IPS-18a (cell line): ENCODE results near the gene CELF5.

ENCODE experiments used
- H3K27ac ChIP-seq: one replicate; pipeline ENCODE4 v1.5.1; 2013; ENCODE audit warnings: low read length
- H3K27me3 ChIP-seq: one replicate; pipeline ENCODE4 v1.6.1; 2013; ENCODE audit warnings: mild to moderate bottlenecking, low read length; ENCODE audit not compliant: control insufficient read depth, insufficient read depth
- H3K36me3 ChIP-seq: one replicate; pipeline ENCODE4 v1.6.1; 2013; ENCODE audit warnings: low read depth, low read length; ENCODE audit not compliant: control insufficient read depth
- H3K4me1 ChIP-seq: one replicate; pipeline ENCODE4 v1.6.1; 2013; ENCODE audit warnings: low read depth, low read length; ENCODE audit not compliant: control insufficient read depth
- H3K4me3 ChIP-seq: one replicate; pipeline ENCODE4 v1.5.1; 2013; ENCODE audit warnings: low read length
- H3K9ac ChIP-seq: one replicate; pipeline ENCODE4 v1.6.1; 2013; ENCODE audit warnings: mild to moderate bottlenecking, low read length, moderate library complexity
- H3K9me3 ChIP-seq: one replicate; pipeline ENCODE4 v1.6.1; 2013; ENCODE audit warnings: low read depth, low read length; ENCODE audit not compliant: control insufficient read depth

Gene CELF5

DNA sequence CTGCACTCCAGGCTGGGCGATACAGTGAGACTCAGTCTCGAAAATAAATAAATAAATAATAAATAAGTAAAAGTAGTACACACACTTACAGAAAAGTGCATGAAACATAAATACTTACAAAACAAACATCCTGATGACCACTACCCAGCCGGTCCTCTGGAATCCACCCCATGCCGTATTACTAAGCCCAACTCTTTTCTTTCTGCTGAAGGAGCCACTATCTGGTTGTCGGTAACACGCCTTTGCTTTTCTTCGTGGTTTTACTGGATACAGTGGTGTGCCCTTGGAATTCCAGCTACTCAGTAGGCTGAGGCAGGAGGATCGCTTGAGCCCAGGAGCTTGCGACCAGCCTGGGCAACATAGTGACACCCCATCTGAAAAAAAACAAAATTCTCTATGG, 39.4 kb downstream of the CELF5 start:
- H3K36me3 ChIP-seq = no peaks in the 10 kb centered on the region
- H3K27me3 ChIP-seq = no peaks in the 10 kb centered on the region
- no peak overlapping the region for H3K4me3 ChIP-seq
- no peak overlapping the region for H3K27ac ChIP-seq
- H3K9me3 ChIP-seq = no peaks in the 10 kb centered on the region
- H3K9ac ChIP-seq = no peak overlapping the region
- H3K4me1 ChIP-seq = no peaks in the 10 kb centered on the region

DNA sequence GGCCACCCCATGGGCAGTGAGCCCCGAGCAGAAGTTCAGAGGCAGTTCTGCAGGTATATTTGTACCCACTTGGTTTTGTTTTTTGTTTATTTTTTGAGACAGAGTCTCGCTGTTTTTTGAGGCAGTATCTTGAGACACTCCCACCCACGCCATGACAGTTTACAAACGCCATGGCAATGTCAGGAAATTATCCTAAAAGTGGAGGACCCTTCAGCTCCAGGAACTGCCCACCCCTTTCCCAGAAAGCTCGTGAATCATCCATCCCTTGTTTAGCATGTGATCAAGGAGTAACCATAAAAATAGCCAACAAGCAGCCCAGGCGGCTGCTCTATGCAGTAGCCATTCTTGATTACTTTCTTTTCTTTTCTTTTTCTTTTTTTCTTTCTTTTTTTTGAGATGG, 41.0 kb downstream of the CELF5 start:
- Histone ChIP-seq H3K9ac (no peak overlapping the region), H3K27me3 (peaks cover 14% of the 10 kb centered on the region), H3K4me1 (no peaks in the 10 kb centered on the region), H3K9me3 (no peaks in the 10 kb centered on the region), H3K36me3 (no peaks in the 10 kb centered on the region), H3K27ac (no peak overlapping the region), H3K4me3 (no peak overlapping the region)

DNA sequence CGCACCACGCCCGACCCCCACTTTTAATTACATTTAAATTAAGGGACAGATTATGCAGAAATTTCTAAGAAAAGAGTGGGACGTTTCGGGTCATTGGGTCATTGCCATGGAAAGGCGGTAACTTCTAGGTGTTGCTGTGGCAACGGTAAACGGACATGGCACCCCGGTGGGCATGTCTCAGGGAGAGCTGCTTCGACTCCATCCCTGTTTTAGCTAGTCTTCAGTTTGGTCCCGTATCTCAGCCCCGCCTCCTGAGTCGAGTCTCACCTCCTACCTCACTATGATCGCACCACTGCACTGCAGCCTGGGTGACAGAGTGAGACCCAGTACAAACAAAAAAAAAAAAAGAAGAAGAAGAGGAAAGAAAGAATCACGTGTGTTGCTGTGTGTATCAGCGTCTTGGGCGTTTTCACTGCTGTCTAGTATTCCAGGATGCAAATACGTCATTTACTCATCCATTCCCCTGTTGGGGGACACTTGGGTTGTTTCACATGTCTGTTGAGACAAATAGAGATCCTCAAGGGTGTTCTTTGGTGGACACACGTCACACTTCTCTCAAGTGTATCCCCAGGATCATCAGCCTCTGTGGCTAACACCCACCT, 41.7 kb downstream of the CELF5 start:
- Histone ChIP-seq H3K4me1 (no peaks in the 10 kb centered on the region), H3K4me3 (no peak overlapping the region), H3K27me3 (peaks cover 14% of the 10 kb centered on the region), H3K9ac (no peak overlapping the region), H3K36me3 (no peaks in the 10 kb centered on the region), H3K27ac (no peak overlapping the region), H3K9me3 (no peaks in the 10 kb centered on the region)

DNA sequence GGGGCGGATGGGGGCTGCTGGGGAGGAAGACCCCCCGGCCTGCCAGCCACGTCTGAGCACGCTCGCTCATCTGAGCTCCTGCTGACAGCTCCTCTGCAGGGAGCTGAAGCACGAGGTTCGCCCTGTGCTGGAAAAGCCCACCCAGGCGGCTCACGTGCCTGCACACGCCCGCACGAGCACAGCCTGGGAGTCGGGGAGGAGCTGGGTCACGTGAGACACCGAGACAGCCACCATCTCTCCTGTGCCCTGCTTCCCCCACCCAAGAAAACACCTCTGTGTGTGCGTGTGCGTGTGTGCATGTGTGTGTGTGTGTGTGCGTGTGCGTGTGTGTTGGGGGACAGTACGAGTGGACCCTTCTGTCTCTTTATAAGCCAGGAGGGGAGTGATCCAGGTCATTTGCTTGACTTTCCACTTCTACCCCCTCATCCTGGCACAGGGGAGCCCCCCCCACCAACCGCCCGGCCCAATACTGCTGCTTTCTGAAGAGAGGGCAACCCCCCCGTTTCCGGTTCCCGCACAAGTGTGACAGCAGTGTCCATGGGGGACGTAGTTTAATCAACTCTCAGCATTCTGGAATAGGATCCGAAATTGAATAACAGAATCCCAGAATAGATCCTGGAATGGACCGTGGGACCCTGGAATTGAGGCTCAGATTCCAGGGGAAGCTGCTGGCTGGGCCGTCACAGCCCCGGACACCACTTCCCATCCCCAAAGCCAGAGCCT, 42.5 kb downstream of the CELF5 start:
- H3K27ac ChIP-seq = no peak overlapping the region
- no peak overlapping the region for H3K4me3 ChIP-seq
- no peak overlapping the region for H3K9ac ChIP-seq
- H3K9me3 ChIP-seq = no peaks in the 10 kb centered on the region
- H3K36me3 ChIP-seq = no peaks in the 10 kb centered on the region
- H3K4me1 ChIP-seq = no peaks in the 10 kb centered on the region
- peaks cover 14% of the 10 kb centered on the region for H3K27me3 ChIP-seq

DNA sequence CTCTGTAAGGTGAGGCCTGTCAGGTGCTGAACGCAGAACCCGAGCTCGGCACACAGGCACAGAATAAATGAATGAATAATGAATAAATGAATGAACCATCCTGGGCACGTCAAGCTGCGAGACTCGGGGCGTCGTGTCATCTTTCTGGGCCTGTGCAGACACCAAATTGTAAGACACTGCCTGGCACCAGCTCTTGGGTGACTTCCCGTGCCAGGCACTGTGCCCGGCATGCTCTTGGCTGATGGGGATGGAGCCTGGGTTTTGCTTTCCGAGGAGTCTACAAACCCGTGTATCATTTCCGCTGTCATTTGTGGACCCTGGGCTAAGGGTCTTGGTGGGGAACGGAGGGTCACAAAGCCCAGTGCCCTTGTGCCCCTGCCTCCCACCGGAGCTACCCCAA, 43.9 kb downstream of the CELF5 start:
- Histone ChIP-seq H3K9me3 (no peaks in the 10 kb centered on the region), H3K27me3 (peaks cover 14% of the 10 kb centered on the region), H3K27ac (no peak overlapping the region), H3K9ac (no peak overlapping the region), H3K4me3 (no peak overlapping the region), H3K4me1 (no peaks in the 10 kb centered on the region), H3K36me3 (no peaks in the 10 kb centered on the region)

DNA sequence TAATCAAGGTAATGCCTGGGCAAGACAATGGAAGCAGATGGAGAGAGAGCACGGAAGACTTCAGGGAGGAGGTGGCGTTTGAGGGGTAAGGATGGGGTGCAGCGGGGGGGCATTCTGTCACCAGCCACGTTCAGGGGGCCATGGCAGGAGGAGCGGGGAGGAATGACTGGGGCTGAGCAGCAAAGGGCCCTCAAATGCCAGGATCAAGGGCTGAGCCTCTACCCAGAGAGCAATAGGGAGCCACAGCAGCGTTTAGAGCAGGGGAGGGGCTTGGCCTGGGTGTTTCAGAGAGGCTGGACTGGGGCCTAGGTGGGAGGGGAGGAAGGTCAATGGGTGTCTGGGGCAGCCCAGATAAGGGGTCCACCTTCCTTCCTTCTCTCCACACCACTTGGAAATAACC, 44.3 kb downstream of the CELF5 start:
- Histone ChIP-seq H3K27ac (no peak overlapping the region), H3K9ac (no peak overlapping the region), H3K27me3 (peaks cover 14% of the 10 kb centered on the region), H3K9me3 (no peaks in the 10 kb centered on the region), H3K36me3 (no peaks in the 10 kb centered on the region), H3K4me3 (no peak overlapping the region), H3K4me1 (no peaks in the 10 kb centered on the region)

DNA sequence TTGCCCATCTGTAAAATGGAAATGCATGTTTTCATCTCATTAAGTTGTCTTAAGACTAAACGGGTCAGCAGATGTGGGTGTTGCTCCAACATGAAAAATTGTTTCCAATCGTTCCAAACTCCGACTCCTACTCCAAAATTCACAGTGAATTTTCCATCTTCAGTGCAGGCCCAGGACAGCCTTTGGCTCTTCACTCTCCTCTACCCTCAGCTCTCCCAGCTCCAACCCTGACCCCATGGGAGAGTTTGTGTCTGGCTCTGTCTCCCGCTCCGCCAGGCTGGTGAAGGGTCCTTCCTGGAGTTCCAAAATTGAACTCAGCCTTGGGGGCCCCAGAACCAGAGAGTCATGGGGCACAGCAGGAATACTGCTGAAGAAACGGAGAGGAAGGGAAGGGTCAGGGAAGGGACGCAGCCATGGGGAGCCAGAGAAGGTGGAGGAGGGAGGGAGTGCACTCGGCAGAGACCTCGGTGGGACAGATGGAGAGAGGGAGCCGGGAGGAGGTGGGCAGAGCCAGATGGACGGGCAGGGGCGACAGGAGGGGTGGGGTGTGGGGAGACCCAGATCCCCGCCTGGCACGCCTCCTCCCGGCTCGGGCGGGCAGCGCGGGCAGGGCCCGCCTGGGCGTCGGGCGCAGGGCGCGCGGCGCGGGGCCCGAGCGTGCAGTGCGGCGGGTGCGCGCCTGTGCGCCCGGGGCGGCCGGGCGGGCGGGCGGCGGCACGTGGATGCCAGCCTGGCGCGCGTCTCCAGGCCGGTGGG, 45.6 kb downstream of the CELF5 start:
- Histone ChIP-seq H3K27ac (no peak overlapping the region), H3K9me3 (no peaks in the 10 kb centered on the region), H3K4me3 (no peak overlapping the region), H3K9ac (no peak overlapping the region), H3K4me1 (peaks cover 6% of the 10 kb centered on the region), H3K36me3 (no peaks in the 10 kb centered on the region), H3K27me3 (peaks cover 14% of the 10 kb centered on the region)

DNA sequence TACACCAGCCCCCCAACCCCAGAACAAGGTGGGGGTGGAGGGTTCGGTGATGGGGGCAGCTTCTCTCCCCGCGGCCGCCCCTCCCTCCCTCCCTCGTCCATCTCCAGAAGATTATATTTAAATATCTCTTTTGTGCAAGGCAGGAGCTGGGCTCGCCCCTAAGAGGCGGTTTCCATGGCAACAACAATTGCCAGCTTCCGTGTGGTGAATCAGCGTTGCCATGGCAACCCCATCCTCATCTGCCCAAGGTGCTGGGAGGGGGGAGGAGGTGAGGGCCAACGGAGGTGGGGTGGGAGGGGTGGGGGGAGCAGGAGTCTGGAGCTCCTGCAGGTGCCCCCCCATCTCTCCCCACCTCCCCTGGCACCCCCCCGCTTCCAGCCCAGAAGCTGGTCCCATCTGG, 46.4 kb downstream of the CELF5 start:
- Histone ChIP-seq H3K27ac (no peak overlapping the region), H3K27me3 (peaks cover 14% of the 10 kb centered on the region), H3K36me3 (no peaks in the 10 kb centered on the region), H3K4me3 (no peak overlapping the region), H3K9ac (no peak overlapping the region), H3K4me1 (peaks cover 8% of the 10 kb centered on the region), H3K9me3 (no peaks in the 10 kb centered on the region)

DNA sequence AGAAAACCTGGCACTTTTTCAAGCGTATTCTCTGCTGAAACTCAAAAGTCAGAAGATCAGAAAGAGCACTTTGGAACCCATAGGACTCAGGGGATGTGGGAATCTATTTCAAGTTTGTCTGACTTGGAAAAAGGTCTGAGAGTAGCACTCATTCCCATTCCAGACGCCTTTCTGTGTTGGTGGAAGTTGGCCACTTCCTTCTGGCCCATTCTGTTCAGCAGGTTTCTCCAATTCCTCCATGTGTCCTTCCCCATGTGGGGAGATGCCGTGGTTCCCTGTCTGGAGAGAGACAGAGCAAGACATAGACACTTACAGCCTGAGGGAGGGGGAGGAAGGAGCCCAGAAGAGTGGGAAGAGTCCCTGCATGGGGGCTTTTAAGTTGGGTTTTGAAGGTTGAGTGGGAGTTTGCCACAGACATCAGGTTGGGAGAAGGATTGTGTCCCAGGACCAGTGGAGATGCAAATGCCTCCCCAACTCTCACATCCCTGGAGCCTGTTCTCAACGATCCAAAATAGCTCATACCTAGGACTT, 48.0 kb downstream of the CELF5 start:
- Histone ChIP-seq H3K36me3 (no peaks in the 10 kb centered on the region), H3K27ac (no peak overlapping the region), H3K27me3 (peaks cover 14% of the 10 kb centered on the region)

DNA sequence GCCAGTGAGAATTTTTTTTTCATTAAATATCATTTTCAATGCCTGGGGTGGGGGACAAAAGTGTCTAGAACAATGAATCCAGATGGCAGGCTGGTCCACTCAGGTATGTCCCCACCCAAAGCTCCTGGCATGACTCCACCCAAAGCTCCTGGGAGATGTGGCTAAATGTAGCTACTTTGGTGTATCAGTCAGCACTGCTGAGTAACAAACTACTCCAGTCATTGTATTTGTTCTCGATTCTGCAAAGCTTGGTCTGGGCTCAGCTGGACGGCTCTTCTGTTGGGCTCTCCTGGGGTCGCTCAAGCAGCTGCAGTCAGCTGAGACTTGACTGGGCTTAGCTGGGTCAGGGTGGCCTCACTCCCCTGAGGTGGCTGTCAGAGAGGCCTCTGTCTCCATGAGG, 48.5 kb downstream of the CELF5 start:
- no peak overlapping the region for H3K9ac ChIP-seq
- H3K27me3 ChIP-seq = peaks cover 14% of the 10 kb centered on the region
- H3K4me1 ChIP-seq = peaks cover 8% of the 10 kb centered on the region
- no peak overlapping the region for H3K27ac ChIP-seq
- no peaks in the 10 kb centered on the region for H3K36me3 ChIP-seq
- no peaks in the 10 kb centered on the region for H3K9me3 ChIP-seq
- no peak overlapping the region for H3K4me3 ChIP-seq

More for the DNA sequence above, 48.0 kb downstream of the CELF5 start:
- Histone ChIP-seq H3K9me3 (no peaks in the 10 kb centered on the region), H3K9ac (no peak overlapping the region), H3K4me1 (peaks cover 8% of the 10 kb centered on the region), H3K4me3 (no peak overlapping the region)

DNA sequence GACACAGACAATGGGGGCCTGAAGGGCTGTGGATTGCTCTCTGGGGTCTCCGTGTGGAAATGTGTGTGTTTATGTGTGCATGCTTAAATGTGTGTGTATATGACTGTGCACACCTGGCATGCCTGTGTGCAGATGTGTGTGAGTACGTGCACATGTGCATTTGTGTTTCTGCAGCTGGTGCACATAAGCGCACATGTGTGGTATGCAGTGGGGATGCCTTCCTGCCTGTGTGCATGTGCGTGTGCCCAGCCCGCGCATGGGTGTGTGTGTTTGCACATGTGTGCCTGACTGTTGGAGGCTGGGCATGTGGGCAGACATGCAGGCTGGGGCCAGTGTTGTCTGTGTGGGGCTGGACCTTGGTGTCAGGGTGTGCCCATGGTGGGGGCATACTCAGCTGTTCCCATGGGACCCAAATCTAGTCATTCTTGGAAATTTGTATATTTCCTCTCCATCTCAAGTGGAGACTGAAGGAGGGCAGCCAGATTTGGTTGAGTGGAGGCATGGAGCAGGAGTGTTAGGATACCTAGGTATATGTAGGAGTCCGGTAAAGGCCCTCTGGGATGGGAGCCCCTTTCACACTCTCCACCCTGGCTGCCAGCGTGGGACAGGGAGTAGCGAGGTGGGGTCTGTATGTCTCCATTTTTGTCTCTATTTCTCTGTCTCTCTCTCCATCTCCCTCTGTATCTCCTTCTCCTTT, 49.9 kb downstream of the CELF5 start:
- Histone ChIP-seq H3K4me1 (peaks cover 8% of the 10 kb centered on the region), H3K9me3 (no peaks in the 10 kb centered on the region), H3K27ac (no peak overlapping the region), H3K36me3 (no peaks in the 10 kb centered on the region), H3K27me3 (peaks cover 9% of the 10 kb centered on the region), H3K9ac (no peak overlapping the region), H3K4me3 (no peak overlapping the region)
